Germinal center (tissue), 1 donor: ENCODE measurements around the gene SVEP1.
"Not testable (repeated sequence)": the region's sequence is repeated elsewhere in the genome, so short reads cannot be mapped to it uniquely, and the experiment has no call there.

Experiments
- DNase-seq: peaks from one replicate; pipeline ENCODE4 v3.0.0; 2012; ENCODE audit warnings: mixed read lengths, low spot score

Gene SVEP1

DNA sequence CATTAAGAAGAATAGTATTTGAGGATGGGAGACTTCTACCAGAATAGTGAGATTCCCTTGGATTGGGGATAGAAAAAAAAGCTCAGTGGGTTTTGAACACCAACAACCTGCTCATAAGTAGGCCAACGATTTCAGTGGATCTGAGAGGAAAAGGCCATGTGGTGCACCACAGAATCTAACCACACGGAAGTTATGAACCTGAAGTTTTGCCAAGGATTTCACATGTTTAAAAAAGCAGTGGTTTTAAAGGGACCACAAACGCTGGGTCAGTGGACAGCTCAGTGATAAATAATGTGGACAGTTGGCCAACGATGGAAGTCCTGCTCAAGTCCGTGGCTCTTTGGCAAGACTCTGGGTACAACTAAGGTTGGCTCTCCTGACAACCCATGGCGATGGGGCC, 134.6 kb downstream of the SVEP1 start:
- no peak for DNase-seq

- DNase-seq, result no peak
Observed at GRCh38 chr9:110443866-110444220, 135.7 kb downstream of the SVEP1 start.

- no peak for DNase-seq
Observed at GRCh38 chr9:110443146-110443865, 136.2 kb downstream of the SVEP1 start.

GRCh38 chr9:110440796-110441195, 138.7 kb downstream of the SVEP1 start:
- no peak for DNase-seq

- DNase-seq, result no peak
Observed at GRCh38 chr9:110440172-110440571, 139.4 kb downstream of the SVEP1 start.

GRCh38 chr9:110432253-110432652, 147.3 kb downstream of the SVEP1 start:
- DNase-seq, result no peak

- no peak for DNase-seq
Observed at GRCh38 chr9:110429453-110429852, 150.1 kb downstream of the SVEP1 start.

DNA sequence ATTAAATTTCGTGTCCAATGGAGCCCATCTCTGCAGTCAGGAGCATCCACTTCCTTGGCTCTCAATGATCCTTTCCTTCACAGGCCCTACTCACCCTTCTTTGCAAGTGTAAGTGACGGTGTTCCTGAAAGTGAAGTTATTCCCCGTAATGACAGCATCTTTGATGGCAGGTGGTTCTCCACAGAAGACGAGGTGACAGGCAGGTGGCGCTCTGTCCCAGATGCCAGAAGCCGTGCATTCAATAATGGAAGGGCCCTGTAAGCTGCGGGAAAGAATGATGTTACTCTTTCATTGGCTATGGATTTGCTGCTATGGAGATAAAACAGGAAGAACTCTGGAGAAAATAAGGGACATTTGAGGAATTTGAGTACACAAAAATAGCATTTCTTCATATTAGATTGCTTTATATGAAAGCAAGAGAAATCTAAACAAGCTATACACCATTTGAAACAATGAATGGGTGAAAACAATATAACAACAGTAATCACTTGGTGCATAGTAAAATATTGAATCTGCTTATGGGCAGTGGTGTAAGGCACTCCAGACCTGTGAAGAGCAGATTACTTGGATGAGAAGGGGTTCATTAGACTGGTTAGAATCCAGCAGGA, 151.9 kb downstream of the SVEP1 start:
- DNase-seq, result peak; percentile 11

- DNase-seq, result no peak
Observed at GRCh38 chr9:110426052-110426709, 153.4 kb downstream of the SVEP1 start.

DNA sequence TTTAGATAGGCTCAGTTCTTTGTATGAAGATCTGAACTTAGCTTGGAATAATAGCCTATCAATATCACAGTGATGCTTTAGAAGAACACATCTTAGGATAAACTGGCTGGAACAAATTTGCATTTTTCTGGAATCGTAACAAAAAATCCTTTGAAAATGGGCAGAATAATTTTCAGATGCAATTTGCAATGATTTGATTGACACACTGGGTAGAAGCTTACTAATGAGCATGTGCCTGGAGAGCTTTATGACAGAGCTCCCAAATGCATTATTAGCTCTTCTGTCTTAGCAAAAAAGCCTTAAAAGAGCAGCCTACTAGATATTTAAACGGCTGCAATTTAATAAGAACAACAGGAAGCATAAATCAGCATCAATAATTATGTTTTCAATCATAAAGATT, 165.1 kb downstream of the SVEP1 start:
- DNase-seq, result no peak

DNA sequence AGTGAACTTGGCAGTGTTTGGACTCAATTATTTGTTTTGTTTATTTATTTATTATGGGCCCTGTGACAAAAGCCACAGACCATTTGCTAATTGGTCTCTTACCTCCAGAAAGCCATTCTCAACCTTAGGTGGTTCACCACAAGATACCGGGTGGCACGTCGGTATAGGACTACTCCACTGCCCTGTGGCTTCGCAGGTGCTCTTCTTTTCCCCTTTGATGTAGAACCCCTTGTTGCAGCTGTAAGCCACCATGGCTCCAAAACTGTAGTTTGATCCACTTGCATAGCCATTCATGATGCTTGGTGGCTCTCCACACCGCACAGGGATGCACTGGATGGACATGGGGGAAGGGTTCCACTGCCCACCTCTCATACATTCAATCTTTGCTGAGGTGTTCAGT, 168.6 kb downstream of the SVEP1 start:
- no peak for DNase-seq

GRCh38 chr9:110408598-110408997, 170.9 kb downstream of the SVEP1 start:
- no peak for DNase-seq

DNA sequence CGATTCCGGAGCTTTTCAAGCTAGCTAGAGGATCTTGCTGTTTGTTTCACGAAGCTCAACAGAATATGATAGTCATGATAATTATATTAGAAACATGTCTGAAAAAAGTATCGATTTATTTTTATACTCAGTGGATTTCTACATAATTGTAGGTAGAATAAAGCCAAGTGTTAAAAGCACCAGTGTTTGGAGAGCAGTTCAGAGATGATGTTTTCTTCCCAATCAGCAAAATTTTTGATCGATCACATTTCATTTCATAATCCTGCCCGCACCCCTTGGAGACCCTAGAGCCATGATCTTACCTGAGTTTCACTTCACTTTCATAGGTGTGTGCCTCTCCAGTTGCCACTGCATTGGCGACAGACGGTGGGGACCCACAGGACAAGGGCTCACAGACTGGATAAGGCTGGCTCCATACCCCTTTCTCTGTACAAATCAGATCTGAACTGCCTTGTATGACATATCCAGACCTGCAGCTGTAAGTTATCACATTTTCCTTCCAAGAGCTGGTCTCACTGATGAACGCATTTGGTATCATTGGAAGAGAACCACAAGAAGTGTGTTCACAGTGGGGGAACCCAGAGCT, 173.6 kb downstream of the SVEP1 start:
- no peak for DNase-seq

- DNase-seq, result no peak
Observed at GRCh38 chr9:110404473-110404872, 175.1 kb downstream of the SVEP1 start.

GRCh38 chr9:110399983-110400382, 179.6 kb downstream of the SVEP1 start:
- DNase-seq, result no peak

DNA sequence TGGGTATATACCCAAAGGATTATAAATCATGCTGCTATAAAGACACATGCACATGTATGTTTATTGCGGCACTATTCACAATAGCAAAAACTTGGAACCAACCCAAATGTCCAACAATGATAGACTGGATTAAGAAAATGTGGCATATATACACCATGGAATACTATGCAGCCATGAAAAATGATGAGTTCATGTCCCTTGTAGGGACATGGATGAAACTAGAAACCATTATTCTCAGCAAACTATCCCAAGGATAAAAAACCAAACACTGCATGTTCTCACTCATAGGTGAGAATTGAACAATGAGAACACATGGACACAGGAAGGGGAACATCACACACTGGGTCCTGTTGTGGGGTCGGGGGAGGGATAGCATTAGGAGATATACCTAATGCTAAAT, 180.5 kb downstream of the SVEP1 start:
- not testable (repeated sequence) for DNase-seq

- no peak for DNase-seq
Observed at GRCh38 chr9:110391826-110392485, 187.6 kb downstream of the SVEP1 start.

GRCh38 chr9:110389148-110389750, 190.3 kb downstream of the SVEP1 start:
- DNase-seq, result no peak

- DNase-seq, result no peak
Observed at GRCh38 chr9:110383491-110383890, 196.1 kb downstream of the SVEP1 start.

- DNase-seq, result no peak
Observed at GRCh38 chr9:110382731-110383130, 196.8 kb downstream of the SVEP1 start.

- DNase-seq, result no peak
Observed at GRCh38 chr9:110371411-110372007, 208.0 kb downstream of the SVEP1 start.

GRCh38 chr9:110370315-110370714, 209.2 kb downstream of the SVEP1 start:
- DNase-seq, result no peak
